ENCODE results near the gene PMVK.

- TF ChIP-seq CTCF (IDR thresholded peaks at IDR 0.05; ENCODE audit: poor library complexity, severe bottlenecking) (no peak), MXI1 (conservative IDR thresholded peaks at IDR 0.05; ENCODE audit: poor library complexity, severe bottlenecking) (no peak), SMC3 (conservative IDR thresholded peaks at IDR 0.05; ENCODE audit: poor library complexity) (no peak)
Measured at GRCh38 chr1:154877370-154877974, 59.0 kb downstream of the PMVK start.
